Pancreas (tissue), 10 donors: Measurements from ENCODE around the gene CAMKMT. TPM values are rescaled to one million over a fixed set of nuclear protein-coding genes. Genes with fewer than 3 reads are reported as not detected.

Experiments
- ATAC-seq, 4 donors: fragments of 200-7000 bp; cut with Tn5 transposase; one replicate each; pipeline versions ENCODE4 v1.8.0 to v1.9.1; 2020; ENCODE audit warnings: mild to moderate bottlenecking in 4 of 4, moderate library complexity in 4 of 4
- DNase-seq, 6 donors: peaks; one replicate each; pipeline ENCODE4 v3.0.0-alpha.2; 2020
- FAIRE-seq: peaks from 2 replicates; lab custom pipeline; 2012; peaks lifted over from hg19 to GRCh38; lab: Jason Lieb, UNC
- H3K27ac ChIP-seq, 4 donors: fragments of 200-600 bp; sonication (generic); 1 replicate in 3 of 4; 2 replicates in 1 of 4; pipeline versions ENCODE4 v1.5.0 to v1.8.0; 2020
- H3K27me3 ChIP-seq, 4 donors: fragments of 200-600 bp; one replicate each; pipeline ENCODE4 v1.8.0; 2021
- H3K36me3 ChIP-seq, 3 donors: fragments of 200-600 bp; sonication (generic) in 1 of 3; one replicate each; pipeline versions ENCODE4 v1.5.0 to v1.8.0; 2020 to 2021
- H3K4me1 ChIP-seq, 3 donors: fragments of 200-600 bp; one replicate each; pipeline ENCODE4 v1.8.0; 2021
- H3K4me3 ChIP-seq, 4 donors: fragments of 200-600 bp; sonication (generic) in 2 of 4; one replicate each; pipeline versions ENCODE4 v1.5.0 to v1.8.0; 2020 to 2021
- H3K9me3 ChIP-seq, 4 donors: fragments of 200-600 bp; one replicate each; pipeline ENCODE4 v1.8.0; 2021
- CTCF ChIP-seq, 4 donors: fragments of 200-600 bp; sonication (generic) in 3 of 4; IDR thresholded peaks; one replicate each; pipeline versions ENCODE4 v1.5.0 to v1.8.0; 2021; ENCODE audit warnings: antibody characterized with exemption in 4 of 4
- WGBS, 2 donors: extraction: QIAGEN DNeasy Blood & Tissue Kit; methylation state at CpG; one replicate each; pipeline ENCODE4 v1.1.7; 2013; 5-methylcytosine and 5-hydroxymethylcytosine counted together
- intact Hi-C, 3 donors: fragments of 100-400 bp; cut with DNase I; formaldehyde crosslinking; loops; one replicate each; pipeline versions ENCODE4 v1.11.1 to v1.14.2; 2022
- polyA plus RNA-seq, 2 donors: library from polyadenylated mRNA; stranded (reverse); fragments of 200-250 nt; gene quantifications; one replicate each; pipeline ENCODE4 v1.2.3, GENCODE V29; 2013
- total RNA-seq, 6 donors: library from RNA; stranded (reverse); fragmentation: NEBNext Ultra II Directional in 4 of 6; extraction: Animal tissue kit (Norgen Biotek cat#: 25700) in 4 of 6; gene quantifications; one replicate each; pipeline versions ENCODE4 v1.2.1 to v1.2.4, GENCODE V29; 2021 to 2023
- donor health status: healthy with polysubstance abuse.
- donor health status: DM: no; HTN: no; CAD: no; lungs with moderate emphysema.
- donor health status: DM: no; HTN: no; CAD: no.
- donor health status: control.
- donor health status: control.
- donor health status: Bipolar disorder and iron deficiency.
- donor health status: DM: yes; HTN: yes; CAD: no.
- donor health status: DM: no; HTN: no; CAD: no.
- donor health status: DM: no; HTN: no; CAD: no.
- donor health status: DM: yes; HTN: yes; CAD: no.

CAMKMT gene
- total and polyA plus RNA-seq, 8 donors = 4.6 to 11.9 (median 8.3) TPM

GRCh38 chr2:44529448-44529847 is 167.7 kb downstream of the CAMKMT start:
- no peak for TF ChIP-seq CTCF (IDR thresholded peaks at IDR 0.05)
- no peak overlapping the region for H3K27ac ChIP-seq
- ATAC-seq (no peak), FAIRE-seq (no peak), DNase-seq (no peak)
- H3K4me3 ChIP-seq = no peak overlapping the region
- peaks cover 0 to 8% (median 4%) of the 10 kb centered on the region in 3 donors for H3K4me1 ChIP-seq
- no peaks in the 10 kb centered on the region for H3K27me3 ChIP-seq
- H3K9me3 ChIP-seq = no peaks in the 10 kb centered on the region
- no peaks in the 10 kb centered on the region for H3K36me3 ChIP-seq
- intact Hi-C loops = no loop called here

- intact Hi-C loops = no loop called here
- H3K27ac ChIP-seq = no peak overlapping the region
- 79 to 82% methylated on average over 2 of the region's 2 CpGs for WGBS, 2 donors
Observed at GRCh38 chr2:44531289-44531688, 169.5 kb downstream of the CAMKMT start.

GRCh38 chr2:44532031-44532430 is 170.3 kb downstream of the CAMKMT start:
- intact Hi-C loops = no loop called here
- H3K27ac ChIP-seq = no peak overlapping the region
- no peaks in the 10 kb centered on the region for H3K36me3 ChIP-seq
- ATAC-seq (no peak), DNase-seq (no peak), FAIRE-seq (no peak)
- H3K4me3 ChIP-seq = no peak overlapping the region
- H3K4me1 ChIP-seq = peaks cover 0 to 8% (median 4%) of the 10 kb centered on the region in 3 donors
- WGBS, 2 donors = 45 to 48% methylated on average over 2 of the region's 2 CpGs
- TF ChIP-seq CTCF (IDR thresholded peaks at IDR 0.05) = no peak
- H3K27me3 ChIP-seq = no peaks in the 10 kb centered on the region
- no peaks in the 10 kb centered on the region for H3K9me3 ChIP-seq

More at GRCh38 chr2:44531289-44531688, 169.5 kb downstream of the CAMKMT start:
- ATAC-seq = no peak
- no peak for DNase-seq
- H3K36me3 ChIP-seq = no peaks in the 10 kb centered on the region
- no peak for TF ChIP-seq CTCF (IDR thresholded peaks at IDR 0.05)
- no peak overlapping the region for H3K4me3 ChIP-seq
- H3K9me3 ChIP-seq = no peaks in the 10 kb centered on the region
- FAIRE-seq = no peak
- no peaks in the 10 kb centered on the region for H3K27me3 ChIP-seq
- H3K4me1 ChIP-seq = peaks cover 0 to 8% (median 4%) of the 10 kb centered on the region in 3 donors

- intact Hi-C loops = no loop called here
- no peak for FAIRE-seq
- no peaks in the 10 kb centered on the region for H3K27me3 ChIP-seq
- peaks cover 0 to 8% (median 4%) of the 10 kb centered on the region in 3 donors for H3K4me1 ChIP-seq
- H3K36me3 ChIP-seq = no peaks in the 10 kb centered on the region
- TF ChIP-seq CTCF (IDR thresholded peaks at IDR 0.05) = no peak
- ATAC-seq = no peak
- H3K27ac ChIP-seq = no peak overlapping the region
- H3K4me3 ChIP-seq = no peak overlapping the region
- H3K9me3 ChIP-seq = no peaks in the 10 kb centered on the region
- no peak for DNase-seq
- WGBS, 2 donors = 96% methylated on average over 1 of the region's 1 CpG
Observed at GRCh38 chr2:44533508-44533907, 171.8 kb downstream of the CAMKMT start.

GRCh38 chr2:44535376-44535775 is 173.6 kb downstream of the CAMKMT start:
- DNase-seq (no peak), FAIRE-seq (no peak), ATAC-seq (no peak)
- no peaks in the 10 kb centered on the region for H3K9me3 ChIP-seq
- H3K4me1 ChIP-seq = peaks cover 0 to 8% (median 4%) of the 10 kb centered on the region in 3 donors
- intact Hi-C loops = no loop called here
- TF ChIP-seq CTCF (IDR thresholded peaks at IDR 0.05) = no peak
- WGBS, 2 donors = 79 to 89% methylated on average over 1 of the region's 1 CpG
- no peak overlapping the region for H3K4me3 ChIP-seq
- no peaks in the 10 kb centered on the region for H3K36me3 ChIP-seq
- H3K27me3 ChIP-seq = no peaks in the 10 kb centered on the region
- H3K27ac ChIP-seq = no peak overlapping the region
